Panc1 (cell line): Measurements from ENCODE around the gene ALG14.

Experiments used
- CTCF ChIP-seq: fragments of 450-650 bp; IDR thresholded peaks from 2 replicates; pipeline ENCODE4 v1.5.1; 2017; ENCODE audit warnings: mild to moderate bottlenecking
- REST ChIP-seq, 2 experiments: IDR thresholded peaks; 2 replicates each; pipeline ENCODE4 v1.6.1; 2011 to 2012; ENCODE audit warnings: low read depth in 2 of 2, control low read depth in 1 of 2, low read length in 1 of 2, mild to moderate bottlenecking in 1 of 2, moderate library complexity in 1 of 2; ENCODE audit not compliant: insufficient read depth in 1 of 2

DNA sequence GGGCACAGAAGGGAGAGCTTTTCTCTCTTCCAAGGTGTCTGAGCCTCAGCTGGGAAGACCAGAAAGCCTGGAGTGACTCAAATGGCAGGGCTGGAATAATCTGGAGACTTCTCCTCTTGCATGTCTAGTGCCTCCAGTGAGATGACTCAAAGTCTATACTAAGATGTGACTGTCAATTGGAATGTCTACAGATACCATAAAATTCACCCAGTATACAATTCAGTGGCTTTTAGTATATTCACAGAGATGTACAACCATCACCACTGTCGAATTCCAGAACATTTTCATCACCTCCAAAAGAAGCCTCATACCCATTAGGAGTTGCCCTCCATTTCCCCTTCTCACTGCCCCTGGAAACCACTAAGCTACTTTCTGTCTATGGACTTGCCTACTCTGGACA, 97.9 kb downstream of the ALG14 start:
- TF ChIP-seq CTCF (no peak), REST (IDR thresholded peaks at IDR 0.05; ENCODE audit: insufficient read depth in 1 of 2, low read depth in 2 of 2, low read length in 1 of 2) (no peak)
